ENCODE data around the gene SPAG16.

Gene SPAG16

DNA sequence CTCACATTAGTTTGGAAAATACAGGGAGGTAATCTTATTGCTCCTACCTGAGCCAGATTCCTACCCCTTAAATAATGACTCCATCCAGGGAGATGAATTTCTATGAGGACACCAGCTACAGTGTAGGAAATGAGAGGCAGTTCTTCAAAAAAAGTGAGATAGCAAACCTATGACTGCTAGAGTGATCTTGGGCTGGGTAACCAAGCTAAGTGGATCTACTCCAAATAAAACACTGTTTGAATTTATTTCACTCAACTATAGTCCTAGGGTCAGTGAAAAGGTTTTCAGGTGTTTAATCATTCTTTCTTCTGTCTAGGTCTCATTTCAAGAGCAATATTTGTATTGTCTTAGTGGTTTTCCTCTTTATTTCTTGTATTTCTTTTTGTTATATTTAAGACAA, 854.5 kb downstream of the SPAG16 start:
- TF ChIP-seq, protein P1, sequence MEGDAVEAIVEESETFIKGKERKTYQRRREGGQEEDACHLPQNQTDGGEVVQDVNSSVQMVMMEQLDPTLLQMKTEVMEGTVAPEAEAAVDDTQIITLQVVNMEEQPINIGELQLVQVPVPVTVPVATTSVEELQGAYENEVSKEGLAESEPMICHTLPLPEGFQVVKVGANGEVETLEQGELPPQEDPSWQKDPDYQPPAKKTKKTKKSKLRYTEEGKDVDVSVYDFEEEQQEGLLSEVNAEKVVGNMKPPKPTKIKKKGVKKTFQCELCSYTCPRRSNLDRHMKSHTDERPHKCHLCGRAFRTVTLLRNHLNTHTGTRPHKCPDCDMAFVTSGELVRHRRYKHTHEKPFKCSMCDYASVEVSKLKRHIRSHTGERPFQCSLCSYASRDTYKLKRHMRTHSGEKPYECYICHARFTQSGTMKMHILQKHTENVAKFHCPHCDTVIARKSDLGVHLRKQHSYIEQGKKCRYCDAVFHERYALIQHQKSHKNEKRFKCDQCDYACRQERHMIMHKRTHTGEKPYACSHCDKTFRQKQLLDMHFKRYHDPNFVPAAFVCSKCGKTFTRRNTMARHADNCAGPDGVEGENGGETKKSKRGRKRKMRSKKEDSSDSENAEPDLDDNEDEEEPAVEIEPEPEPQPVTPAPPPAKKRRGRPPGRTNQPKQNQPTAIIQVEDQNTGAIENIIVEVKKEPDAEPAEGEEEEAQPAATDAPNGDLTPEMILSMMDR (IDR thresholded peaks at IDR 0.05; ENCODE audit: insufficient read depth, low read length, missing control alignments) = no peak
- DNase-seq (ENCODE audit: low read depth, low spot score) = no peak
- POLR2A ChIA-PET = no interaction called here
- CTCF ChIA-PET = no interaction called here
- no peak overlapping the region for H3K4me3 ChIP-seq (ENCODE audit: low read depth, low read length)

DNA sequence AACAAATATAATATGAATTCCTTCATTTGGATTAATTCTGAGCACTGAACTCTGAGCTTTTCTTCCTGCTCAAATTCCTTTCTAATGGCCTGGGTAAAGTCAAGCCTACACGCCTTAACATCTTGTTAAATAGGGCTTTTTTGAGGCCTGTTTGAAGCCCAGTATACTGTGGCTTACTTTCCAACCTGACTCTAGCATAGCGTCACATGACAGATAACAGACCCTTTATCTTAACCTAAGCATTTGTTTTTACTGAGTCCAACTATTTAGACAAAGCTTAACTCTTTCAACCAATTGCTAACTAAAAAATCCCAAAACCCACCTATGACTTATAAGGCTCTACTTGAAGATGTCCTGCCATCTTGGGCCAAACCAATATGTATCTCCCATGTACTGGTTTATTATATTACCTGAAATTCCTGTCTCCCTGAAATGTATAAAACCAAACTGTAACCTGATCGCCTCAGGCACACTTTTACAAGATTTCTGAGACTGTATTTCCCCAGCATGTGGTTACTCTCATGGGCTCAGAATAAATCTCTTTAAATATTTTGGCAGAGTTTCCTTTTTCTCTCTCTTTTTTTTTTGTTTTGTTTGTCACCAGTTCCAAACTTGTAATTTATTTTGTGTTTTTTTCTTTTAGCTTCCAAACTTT, 855.5 kb downstream of the SPAG16 start:
- ChIA-PET CTCF (interaction anchor here (0.9 kb wide), 1 partner anchor 12 kb away, joined by 4 read pairs; no protein-coding TSS in a partner anchor), POLR2A (no interaction called here)

DNA sequence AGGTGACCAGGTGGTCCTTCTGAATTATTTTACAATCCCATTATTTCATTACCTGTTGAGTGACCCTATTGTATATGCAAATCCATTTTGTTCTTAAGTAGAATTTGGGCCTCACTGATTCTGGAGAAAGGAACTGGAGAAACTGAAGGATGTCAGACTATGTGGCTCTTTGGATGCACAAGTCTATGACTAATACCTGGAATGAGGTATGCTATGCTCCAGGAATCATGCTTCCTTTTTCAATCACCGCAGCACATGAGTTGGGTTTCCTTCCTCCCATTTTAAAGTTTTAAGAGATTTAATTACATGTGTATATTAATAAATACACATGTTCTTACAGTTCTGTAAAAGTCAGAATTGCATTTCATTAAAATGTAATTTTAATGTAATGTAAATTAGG, 872.7 kb downstream of the SPAG16 start:
- DNase-seq (ENCODE audit: low read depth, low spot score) = no peak
- CTCF ChIA-PET = no interaction called here
- no peak overlapping the region for H3K4me3 ChIP-seq (ENCODE audit: low read depth, low read length)
- POLR2A ChIA-PET = no interaction called here
- TF ChIP-seq, protein P1 (IDR thresholded peaks at IDR 0.05; ENCODE audit: insufficient read depth, low read length, missing control alignments) = no peak

More for the DNA sequence above, 855.5 kb downstream of the SPAG16 start:
- DNase-seq (ENCODE audit: low read depth, low spot score) = no peak
- H3K4me3 ChIP-seq (ENCODE audit: low read depth, low read length) = no peak overlapping the region
- TF ChIP-seq, protein P1 (IDR thresholded peaks at IDR 0.05; ENCODE audit: insufficient read depth, low read length, missing control alignments) = no peak

DNA sequence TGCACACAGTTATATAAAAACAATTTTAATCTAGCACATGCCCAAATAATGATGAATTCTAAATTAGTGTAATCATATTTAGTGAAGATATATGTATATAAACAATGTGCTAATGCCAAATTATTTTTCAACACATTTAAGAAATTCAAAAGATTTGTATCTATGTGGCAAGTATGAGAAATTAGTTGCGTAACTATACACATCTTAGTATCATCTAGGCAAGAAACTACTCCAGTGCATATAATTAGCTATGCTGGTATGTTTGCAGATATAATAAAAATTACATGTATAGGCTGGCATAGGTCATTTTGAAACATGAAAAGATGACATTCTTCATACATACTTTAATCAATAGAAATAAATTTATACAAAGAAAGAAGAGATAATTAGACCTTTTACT, 874.6 kb downstream of the SPAG16 start:
- no peak for DNase-seq (ENCODE audit: low read depth, low spot score)
- no peak overlapping the region for H3K4me3 ChIP-seq (ENCODE audit: low read depth, low read length)
- TF ChIP-seq, protein P1 (IDR thresholded peaks at IDR 0.05; ENCODE audit: insufficient read depth, low read length, missing control alignments) = no peak
- ChIA-PET CTCF (no interaction called here), POLR2A (no interaction called here)

DNA sequence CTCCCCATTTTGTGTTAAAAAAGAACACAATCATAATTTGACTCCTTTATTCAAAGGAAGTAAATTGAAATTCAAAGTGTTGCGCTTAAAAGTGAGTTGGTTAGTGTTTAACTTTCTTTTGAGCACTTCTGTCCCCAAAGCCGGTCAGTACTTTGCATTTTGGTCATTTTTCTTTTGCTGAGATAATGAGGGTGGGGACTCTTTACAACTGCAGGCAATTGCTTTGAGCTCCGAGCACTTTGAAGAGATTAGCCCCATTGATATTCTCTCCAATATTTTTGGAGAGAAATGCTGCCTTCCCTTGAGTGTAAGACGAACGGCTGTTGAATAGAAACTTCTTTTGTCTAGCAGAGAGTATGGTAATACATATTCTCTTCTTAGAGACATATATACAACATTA, 885.0 kb downstream of the SPAG16 start:
- no peak for DNase-seq (ENCODE audit: low read depth, low spot score)
- ChIA-PET POLR2A (no interaction called here), CTCF (no interaction called here)
- no peak overlapping the region for H3K4me3 ChIP-seq (ENCODE audit: low read depth, low read length)
- TF ChIP-seq, protein P1 (IDR thresholded peaks at IDR 0.05; ENCODE audit: insufficient read depth, low read length, missing control alignments) = no peak

DNA sequence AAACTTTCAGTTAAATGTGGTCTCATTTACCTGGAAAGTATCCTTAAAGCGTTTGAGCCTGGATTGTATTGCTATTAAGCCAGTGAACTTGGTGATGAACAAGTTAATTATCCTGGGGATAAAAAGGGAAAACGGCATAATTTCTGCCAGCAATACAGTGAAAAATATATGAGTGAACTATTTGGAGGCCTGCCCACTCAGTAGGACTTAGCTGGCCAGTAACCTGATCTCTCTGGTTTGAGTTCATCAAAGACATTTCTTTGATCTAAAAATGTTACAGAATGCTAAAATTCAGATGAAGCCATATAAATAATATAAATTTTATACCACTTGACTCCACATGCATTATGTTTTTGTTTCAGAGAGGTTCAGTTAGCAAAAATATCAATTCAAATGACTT, 885.5 kb downstream of the SPAG16 start:
- no peak for DNase-seq (ENCODE audit: low read depth, low spot score)
- POLR2A ChIA-PET = no interaction called here
- H3K4me3 ChIP-seq (ENCODE audit: low read depth, low read length) = no peak overlapping the region

More for the DNA sequence above, 885.5 kb downstream of the SPAG16 start:
- CTCF ChIA-PET = no interaction called here
- TF ChIP-seq, protein P1 (IDR thresholded peaks at IDR 0.05; ENCODE audit: insufficient read depth, low read length, missing control alignments) = no peak
